T-helper 2 cell treated with Interferon-gamma antibody and Interleukin-4, amounts not matched to agents 5 μg/mL and 100 μg/mL, for 36 hours (primary cell): ENCODE data around the gene HNRNPH2.

ENCODE experiments used
- DNase-seq: peaks from one replicate; pipeline ENCODE4 v3.0.0; 2021; ENCODE audit warnings: low spot score
- H3K27ac Mint-ChIP-seq: one replicate; pipeline ENCODE4 v1.8.0; 2021; ENCODE audit warnings: mild to moderate bottlenecking, mixed read lengths
- H3K27me3 Mint-ChIP-seq: one replicate; pipeline ENCODE4 v1.8.0; 2021; ENCODE audit warnings: low read depth, mixed read lengths
- H3K36me3 Mint-ChIP-seq: one replicate; pipeline ENCODE4 v1.8.0; 2021; ENCODE audit warnings: low read depth, mixed read lengths
- H3K4me1 Mint-ChIP-seq: one replicate; pipeline ENCODE4 v1.8.0; 2021; ENCODE audit warnings: low read depth, mixed read lengths
- H3K4me3 Mint-ChIP-seq: one replicate; pipeline ENCODE4 v1.8.0; 2022; ENCODE audit warnings: mild to moderate bottlenecking, moderate library complexity, mixed read lengths
- H3K9me3 Mint-ChIP-seq: one replicate; pipeline ENCODE4 v1.8.0; 2021; ENCODE audit warnings: mixed read lengths

The HNRNPH2 gene

GRCh38 chrX:101411984-101412383, 4.0 kb downstream of the HNRNPH2 start:
- Mint-ChIP-seq H3K36me3 (peaks cover 19% of the 10 kb centered on the region), H3K4me3 (no peak overlapping the region), H3K27ac (no peak overlapping the region), H3K27me3 (no peaks in the 10 kb centered on the region), H3K9me3 (no peaks in the 10 kb centered on the region), H3K4me1 (peaks cover 28% of the 10 kb centered on the region)
- DNase-seq = no peak

GRCh38 chrX:101415180-101416145, 7.4 kb downstream of the HNRNPH2 start:
- no peak overlapping the region for H3K4me3 Mint-ChIP-seq
- H3K9me3 Mint-ChIP-seq = no peaks in the 10 kb centered on the region
- no peaks in the 10 kb centered on the region for H3K27me3 Mint-ChIP-seq
- H3K4me1 Mint-ChIP-seq = peaks cover 33% of the 10 kb centered on the region
- peaks cover 18% of the 10 kb centered on the region for H3K36me3 Mint-ChIP-seq
- H3K27ac Mint-ChIP-seq = peak overlapping the region; percentile 63
- DNase-seq = peak; percentile 20

- no peak for DNase-seq
- H3K27ac Mint-ChIP-seq = peak overlapping the region; percentile 53
- H3K36me3 Mint-ChIP-seq = peaks cover 14% of the 10 kb centered on the region
- no peaks in the 10 kb centered on the region for H3K27me3 Mint-ChIP-seq
- no peak overlapping the region for H3K4me3 Mint-ChIP-seq
- no peaks in the 10 kb centered on the region for H3K9me3 Mint-ChIP-seq
- H3K4me1 Mint-ChIP-seq = peaks cover 29% of the 10 kb centered on the region
Measured at GRCh38 chrX:101416691-101417090, 8.7 kb downstream of the HNRNPH2 start.

GRCh38 chrX:101417190-101417589, 9.2 kb downstream of the HNRNPH2 start:
- DNase-seq = no peak
- Mint-ChIP-seq H3K27ac (no peak overlapping the region), H3K9me3 (no peaks in the 10 kb centered on the region), H3K4me1 (peaks cover 29% of the 10 kb centered on the region), H3K36me3 (peaks cover 10% of the 10 kb centered on the region), H3K4me3 (peak overlapping the region; percentile 86), H3K27me3 (no peaks in the 10 kb centered on the region)

GRCh38 chrX:101417981-101418841, 10.2 kb downstream of the HNRNPH2 start:
- peaks cover 23% of the 10 kb centered on the region for H3K4me1 Mint-ChIP-seq
- no peaks in the 10 kb centered on the region for H3K27me3 Mint-ChIP-seq
- peak overlapping the region; percentile 87 for H3K27ac Mint-ChIP-seq
- no peaks in the 10 kb centered on the region for H3K9me3 Mint-ChIP-seq
- H3K36me3 Mint-ChIP-seq = peaks cover 2% of the 10 kb centered on the region
- DNase-seq = peak; percentile 19
- peak overlapping the region; percentile 86 for H3K4me3 Mint-ChIP-seq

GRCh38 chrX:101419489-101419888, 11.5 kb downstream of the HNRNPH2 start:
- Mint-ChIP-seq H3K36me3 (peaks cover 2% of the 10 kb centered on the region), H3K9me3 (no peaks in the 10 kb centered on the region), H3K27me3 (no peaks in the 10 kb centered on the region), H3K4me1 (peaks cover 23% of the 10 kb centered on the region), H3K27ac (peak overlapping the region; percentile 20), H3K4me3 (peak overlapping the region; percentile 12)
- DNase-seq = no peak

GRCh38 chrX:101427954-101428353, 19.9 kb downstream of the HNRNPH2 start:
- no peaks in the 10 kb centered on the region for H3K9me3 Mint-ChIP-seq
- no peak overlapping the region for H3K4me3 Mint-ChIP-seq
- H3K36me3 Mint-ChIP-seq = peaks cover 11% of the 10 kb centered on the region
- H3K4me1 Mint-ChIP-seq = peaks cover 12% of the 10 kb centered on the region
- H3K27ac Mint-ChIP-seq = no peak overlapping the region
- DNase-seq = no peak
- H3K27me3 Mint-ChIP-seq = no peaks in the 10 kb centered on the region

GRCh38 chrX:101429934-101430333, 21.9 kb downstream of the HNRNPH2 start:
- H3K27me3 Mint-ChIP-seq = no peaks in the 10 kb centered on the region
- no peaks in the 10 kb centered on the region for H3K9me3 Mint-ChIP-seq
- DNase-seq = no peak
- peak overlapping the region; percentile 62 for H3K27ac Mint-ChIP-seq
- peaks cover 9% of the 10 kb centered on the region for H3K36me3 Mint-ChIP-seq
- H3K4me1 Mint-ChIP-seq = peaks cover 12% of the 10 kb centered on the region
- H3K4me3 Mint-ChIP-seq = peak overlapping the region; percentile 50

- Mint-ChIP-seq H3K36me3 (peaks cover 7% of the 10 kb centered on the region), H3K4me1 (peaks cover 12% of the 10 kb centered on the region), H3K27ac (peak overlapping the region; percentile 62), H3K27me3 (no peaks in the 10 kb centered on the region), H3K9me3 (no peaks in the 10 kb centered on the region), H3K4me3 (peak overlapping the region; percentile 50)
- no peak for DNase-seq
Measured at GRCh38 chrX:101430457-101431078, 22.5 kb downstream of the HNRNPH2 start.

GRCh38 chrX:101442085-101442484, 34.1 kb downstream of the HNRNPH2 start:
- Mint-ChIP-seq H3K27ac (no peak overlapping the region), H3K4me1 (no peaks in the 10 kb centered on the region), H3K9me3 (no peaks in the 10 kb centered on the region), H3K27me3 (no peaks in the 10 kb centered on the region), H3K4me3 (no peak overlapping the region), H3K36me3 (peaks cover 10% of the 10 kb centered on the region)
- DNase-seq = no peak

- peaks cover 3% of the 10 kb centered on the region for H3K36me3 Mint-ChIP-seq
- H3K4me3 Mint-ChIP-seq = no peak overlapping the region
- peaks cover 6% of the 10 kb centered on the region for H3K9me3 Mint-ChIP-seq
- DNase-seq = no peak
- no peaks in the 10 kb centered on the region for H3K27me3 Mint-ChIP-seq
- peaks cover 10% of the 10 kb centered on the region for H3K4me1 Mint-ChIP-seq
- no peak overlapping the region for H3K27ac Mint-ChIP-seq
Measured at GRCh38 chrX:101449279-101449678, 41.3 kb downstream of the HNRNPH2 start.

- H3K27me3 Mint-ChIP-seq = no peaks in the 10 kb centered on the region
- peaks cover 3% of the 10 kb centered on the region for H3K36me3 Mint-ChIP-seq
- no peak overlapping the region for H3K4me3 Mint-ChIP-seq
- H3K9me3 Mint-ChIP-seq = peaks cover 6% of the 10 kb centered on the region
- H3K4me1 Mint-ChIP-seq = peaks cover 10% of the 10 kb centered on the region
- no peak overlapping the region for H3K27ac Mint-ChIP-seq
- DNase-seq = no peak
Measured at GRCh38 chrX:101450085-101450484, 42.1 kb downstream of the HNRNPH2 start.

- peaks cover 10% of the 10 kb centered on the region for H3K4me1 Mint-ChIP-seq
- no peaks in the 10 kb centered on the region for H3K27me3 Mint-ChIP-seq
- H3K4me3 Mint-ChIP-seq = no peak overlapping the region
- no peak overlapping the region for H3K27ac Mint-ChIP-seq
- peaks cover 6% of the 10 kb centered on the region for H3K9me3 Mint-ChIP-seq
- no peak for DNase-seq
- peaks cover 3% of the 10 kb centered on the region for H3K36me3 Mint-ChIP-seq
Measured at GRCh38 chrX:101450961-101451360, 42.9 kb downstream of the HNRNPH2 start.
